ENCODE measurements around the gene UBAC2. TPM values are rescaled to one million over a fixed set of nuclear protein-coding genes. Genes with fewer than 3 reads are reported as not detected.
"Not testable (repeated sequence)": the region's sequence is repeated elsewhere in the genome, so short reads cannot be mapped to it uniquely, and the experiment has no call there.

UBAC2 gene
- polyA plus RNA-seq, 4 donors = 56.2 to 92.6 (median 76.0) TPM

- no peaks in the 10 kb centered on the region for H3K4me1 ChIP-seq (ENCODE audit: control insufficient read depth in 3 of 3, insufficient read depth in 2 of 3, low read depth in 1 of 3, low read length in 2 of 3)
- H3K36me3 ChIP-seq (ENCODE audit: control insufficient read depth in 3 of 3, insufficient read depth in 2 of 3, low read depth in 1 of 3, low read length in 3 of 3) = peaks cover 0 to 32% (median 0%) of the 10 kb centered on the region in 3 donors
- DNase-seq = no peak
- no peak overlapping the region for H3K4me3 ChIP-seq (ENCODE audit: low read depth in 1 of 3, low read length in 3 of 3)
- no peaks in the 10 kb centered on the region for H3K27me3 ChIP-seq (ENCODE audit: control insufficient read depth in 3 of 3, insufficient read depth in 3 of 3, low read length in 3 of 3)
- no peak for FAIRE-seq
- no peaks in the 10 kb centered on the region for H3K9me3 ChIP-seq (ENCODE audit: control insufficient read depth in 2 of 2, insufficient read depth in 1 of 2, low read depth in 1 of 2, low read length in 1 of 2)
- H3K27ac ChIP-seq (ENCODE audit: low read depth in 1 of 3, low read length in 2 of 3) = no peak overlapping the region
- WGBS, 3 donors = 91 to 96% (median 94%) methylated on average over 19 of the region's 19 CpGs
These were observed 189.1 kb downstream of the UBAC2 start for GRCh38 chr13:99389520-99390304.

- Histone ChIP-seq H3K27ac (ENCODE audit: low read depth in 1 of 3, low read length in 2 of 3) (no peak overlapping the region), H3K4me1 (ENCODE audit: control insufficient read depth in 3 of 3, insufficient read depth in 2 of 3, low read depth in 1 of 3, low read length in 2 of 3) (no peaks in the 10 kb centered on the region), H3K27me3 (ENCODE audit: control insufficient read depth in 3 of 3, insufficient read depth in 3 of 3, low read length in 3 of 3) (no peaks in the 10 kb centered on the region), H3K36me3 (ENCODE audit: control insufficient read depth in 3 of 3, insufficient read depth in 2 of 3, low read depth in 1 of 3, low read length in 3 of 3) (peaks cover 0 to 25% (median 0%) of the 10 kb centered on the region in 3 donors), H3K9me3 (ENCODE audit: control insufficient read depth in 2 of 2, insufficient read depth in 1 of 2, low read depth in 1 of 2, low read length in 1 of 2) (no peaks in the 10 kb centered on the region), H3K4me3 (ENCODE audit: low read depth in 1 of 3, low read length in 3 of 3) (no peak overlapping the region)
- no peak for DNase-seq
- FAIRE-seq = no peak
- WGBS, 3 donors = 92 to 96% (median 95%) methylated on average over 13 of the region's 13 CpGs
These were observed 189.9 kb downstream of the UBAC2 start for GRCh38 chr13:99390601-99391000.

- FAIRE-seq (no peak), DNase-seq (no peak)
- H3K27me3 ChIP-seq (ENCODE audit: control insufficient read depth in 3 of 3, insufficient read depth in 3 of 3, low read length in 3 of 3) = no peaks in the 10 kb centered on the region
- 82 to 86% (median 84%) methylated on average over 11 of the region's 11 CpGs for WGBS, 3 donors
- H3K9me3 ChIP-seq (ENCODE audit: control insufficient read depth in 2 of 2, insufficient read depth in 1 of 2, low read depth in 1 of 2, low read length in 1 of 2) = no peaks in the 10 kb centered on the region
- no peak overlapping the region for H3K27ac ChIP-seq (ENCODE audit: low read depth in 1 of 3, low read length in 2 of 3)
- H3K36me3 ChIP-seq (ENCODE audit: control insufficient read depth in 3 of 3, insufficient read depth in 2 of 3, low read depth in 1 of 3, low read length in 3 of 3) = peaks cover 0 to 13% (median 0%) of the 10 kb centered on the region in 3 donors
- no peaks in the 10 kb centered on the region for H3K4me1 ChIP-seq (ENCODE audit: control insufficient read depth in 3 of 3, insufficient read depth in 2 of 3, low read depth in 1 of 3, low read length in 2 of 3)
- H3K4me3 ChIP-seq (ENCODE audit: low read depth in 1 of 3, low read length in 3 of 3) = no peak overlapping the region
These were observed 191.3 kb downstream of the UBAC2 start for GRCh38 chr13:99391781-99392469.

GRCh38 chr13:99392470-99393135 lies 191.9 kb downstream of the UBAC2 start:
- Histone ChIP-seq H3K36me3 (ENCODE audit: control insufficient read depth in 3 of 3, insufficient read depth in 2 of 3, low read depth in 1 of 3, low read length in 3 of 3) (peaks cover 0 to 9% (median 0%) of the 10 kb centered on the region in 3 donors), H3K4me1 (ENCODE audit: control insufficient read depth in 3 of 3, insufficient read depth in 2 of 3, low read depth in 1 of 3, low read length in 2 of 3) (no peaks in the 10 kb centered on the region), H3K4me3 (ENCODE audit: low read depth in 1 of 3, low read length in 3 of 3) (no peak overlapping the region), H3K27ac (ENCODE audit: low read depth in 1 of 3, low read length in 2 of 3) (no peak overlapping the region), H3K9me3 (ENCODE audit: control insufficient read depth in 2 of 2, insufficient read depth in 1 of 2, low read depth in 1 of 2, low read length in 1 of 2) (no peaks in the 10 kb centered on the region), H3K27me3 (ENCODE audit: control insufficient read depth in 3 of 3, insufficient read depth in 3 of 3, low read length in 3 of 3) (no peaks in the 10 kb centered on the region)
- FAIRE-seq (no peak), DNase-seq (no peak)
- WGBS, 3 donors = 68 to 75% (median 73%) methylated on average over 13 of the region's 13 CpGs

- not testable (repeated sequence) for H3K4me1 ChIP-seq (ENCODE audit: control insufficient read depth in 3 of 3, insufficient read depth in 2 of 3, low read depth in 1 of 3, low read length in 2 of 3); H3K4me3 ChIP-seq (ENCODE audit: low read depth in 1 of 3, low read length in 3 of 3); H3K27me3 ChIP-seq (ENCODE audit: control insufficient read depth in 3 of 3, insufficient read depth in 3 of 3, low read length in 3 of 3); H3K27ac ChIP-seq (ENCODE audit: low read depth in 1 of 3, low read length in 2 of 3); DNase-seq; H3K36me3 ChIP-seq (ENCODE audit: control insufficient read depth in 3 of 3, insufficient read depth in 2 of 3, low read depth in 1 of 3, low read length in 3 of 3); FAIRE-seq; H3K9me3 ChIP-seq (ENCODE audit: control insufficient read depth in 2 of 2, insufficient read depth in 1 of 2, low read depth in 1 of 2, low read length in 1 of 2)
- 93 to 98% (median 97%) methylated on average over 7 of the region's 7 CpGs for WGBS, 3 donors
These were observed 192.7 kb downstream of the UBAC2 start for GRCh38 chr13:99393391-99393790.

GRCh38 chr13:99393791-99394735 lies 193.4 kb downstream of the UBAC2 start:
- WGBS, 3 donors = 92 to 94% (median 93%) methylated on average over 21 of the region's 21 CpGs
- H3K36me3 ChIP-seq (ENCODE audit: control insufficient read depth in 3 of 3, insufficient read depth in 2 of 3, low read depth in 1 of 3, low read length in 3 of 3) = peaks cover 0 to 5% (median 0%) of the 10 kb centered on the region in 3 donors
- no peaks in the 10 kb centered on the region for H3K27me3 ChIP-seq (ENCODE audit: control insufficient read depth in 3 of 3, insufficient read depth in 3 of 3, low read length in 3 of 3)
- no peak overlapping the region for H3K27ac ChIP-seq (ENCODE audit: low read depth in 1 of 3, low read length in 2 of 3)
- no peak overlapping the region for H3K4me3 ChIP-seq (ENCODE audit: low read depth in 1 of 3, low read length in 3 of 3)
- FAIRE-seq = no peak
- H3K4me1 ChIP-seq (ENCODE audit: control insufficient read depth in 3 of 3, insufficient read depth in 2 of 3, low read depth in 1 of 3, low read length in 2 of 3) = peaks cover 0 to 5% (median 0%) of the 10 kb centered on the region in 3 donors
- H3K9me3 ChIP-seq (ENCODE audit: control insufficient read depth in 2 of 2, insufficient read depth in 1 of 2, low read depth in 1 of 2, low read length in 1 of 2) = no peaks in the 10 kb centered on the region
- no peak for DNase-seq

GRCh38 chr13:99395436-99395835 lies 194.8 kb downstream of the UBAC2 start:
- FAIRE-seq = no peak
- no peak for DNase-seq
- H3K4me1 ChIP-seq (ENCODE audit: control insufficient read depth in 3 of 3, insufficient read depth in 2 of 3, low read depth in 1 of 3, low read length in 2 of 3) = peaks cover 0 to 5% (median 0%) of the 10 kb centered on the region in 3 donors
- H3K27ac ChIP-seq (ENCODE audit: low read depth in 1 of 3, low read length in 2 of 3) = no peak overlapping the region
- H3K4me3 ChIP-seq (ENCODE audit: low read depth in 1 of 3, low read length in 3 of 3) = no peak overlapping the region
- 95 to 99% (median 96%) methylated on average over 11 of the region's 11 CpGs for WGBS, 3 donors
- H3K9me3 ChIP-seq (ENCODE audit: control insufficient read depth in 2 of 2, insufficient read depth in 1 of 2, low read depth in 1 of 2, low read length in 1 of 2) = no peaks in the 10 kb centered on the region
- H3K36me3 ChIP-seq (ENCODE audit: control insufficient read depth in 3 of 3, insufficient read depth in 2 of 3, low read depth in 1 of 3, low read length in 3 of 3) = no peaks in the 10 kb centered on the region
- H3K27me3 ChIP-seq (ENCODE audit: control insufficient read depth in 3 of 3, insufficient read depth in 3 of 3, low read length in 3 of 3) = no peaks in the 10 kb centered on the region

Data from small intestine (tissue), 7 donors.